ENCODE results near the gene CYP8B1.

- TF ChIP-seq POLR2A (IDR thresholded peaks at IDR 0.05) (no peak), POLR2AphosphoS5 (IDR thresholded peaks at IDR 0.05; ENCODE audit: insufficient read depth in 1 of 2, low read depth in 1 of 2) (no peak)
Measured at GRCh38 chr3:42875325-42876151, at the start of gene CYP8B1.
